Activated T-helper 2 cell treated with anti-CD3 and anti-CD28 coated beads, Interferon-gamma antibody, Interleukin-2, Interleukin-4, amounts not matched to agents 10 μg/mL and 5 μg/mL and 100 μg/mL, durations not matched to agents 14 hours and 24 hours and 36 hours (primary cell): ENCODE results near the gene NOB1. TPM values are rescaled to one million over a fixed set of nuclear protein-coding genes. Genes with fewer than 3 reads are reported as not detected.

ENCODE experiments used
- DNase-seq: peaks from one replicate; pipeline ENCODE4 v3.0.0; 2021; ENCODE audit warnings: low spot score
- H3K27ac Mint-ChIP-seq: one replicate; pipeline ENCODE4 v1.8.0; 2021; ENCODE audit warnings: mixed read lengths
- H3K27me3 Mint-ChIP-seq: one replicate; pipeline ENCODE4 v1.8.0; 2021; ENCODE audit warnings: low read depth, mixed read lengths
- H3K36me3 Mint-ChIP-seq: one replicate; pipeline ENCODE4 v1.8.0; 2021; ENCODE audit warnings: low read depth, mixed read lengths
- H3K4me1 Mint-ChIP-seq: one replicate; pipeline ENCODE4 v1.8.0; 2021; ENCODE audit warnings: low read depth, mixed read lengths
- H3K4me3 Mint-ChIP-seq: one replicate; pipeline ENCODE4 v1.8.0; 2021; ENCODE audit warnings: low read depth, mild to moderate bottlenecking, moderate library complexity, mixed read lengths
- H3K9me3 Mint-ChIP-seq: one replicate; pipeline ENCODE4 v1.8.0; 2021; ENCODE audit warnings: mixed read lengths
- intact Hi-C: fragments of 100-400 bp; cut with micrococcal nuclease; formaldehyde crosslinking; loops from one replicate; pipeline ENCODE4 v1.15.1; 2023
- total RNA-seq: library from RNA; stranded (reverse); gene quantifications from 2 replicates; pipeline ENCODE4 v1.2.3, GENCODE V29; 2022

The NOB1 gene
- total RNA-seq, 1 donor from 2014 or later = 106 TPM

DNA sequence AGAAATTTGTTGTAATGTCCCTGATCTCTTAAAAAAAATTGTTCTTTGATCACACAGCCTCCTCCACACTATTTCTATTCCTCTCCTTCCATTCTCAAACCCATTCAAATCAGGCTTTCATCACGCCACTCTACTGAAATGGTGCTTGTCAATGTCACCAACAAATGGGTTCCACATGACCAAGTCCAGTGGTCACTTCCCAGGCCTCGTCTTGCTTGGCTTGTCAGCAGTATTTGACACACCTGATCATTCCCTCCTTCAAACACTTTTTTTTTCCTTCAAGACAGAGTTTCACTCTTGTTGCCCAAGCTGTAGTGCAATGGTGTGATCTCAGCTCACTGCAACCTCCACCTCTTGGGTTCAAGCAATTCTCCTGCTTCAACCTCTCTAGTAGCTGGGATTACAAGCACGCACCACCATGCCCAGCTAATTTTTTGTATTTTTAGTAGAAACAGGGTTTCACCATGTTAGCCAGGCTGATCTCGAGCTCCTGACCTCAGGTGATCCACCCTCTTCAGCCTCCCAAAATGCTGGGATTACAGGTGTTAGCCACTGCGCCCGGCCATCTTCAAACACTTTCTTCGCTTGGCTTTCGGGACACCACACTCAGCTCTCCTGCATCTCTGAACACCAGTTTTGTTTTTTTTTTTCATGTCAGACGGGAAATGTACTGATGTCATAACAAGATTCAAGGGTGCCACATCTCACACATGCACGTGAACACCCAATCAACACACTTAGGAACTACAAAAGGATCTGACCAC, 46.6 kb downstream of the NOB1 start:
- no peak for DNase-seq
- Mint-ChIP-seq H3K36me3 (peaks cover 46% of the 10 kb centered on the region), H3K9me3 (no peaks in the 10 kb centered on the region), H3K27ac (no peak overlapping the region), H3K27me3 (no peaks in the 10 kb centered on the region), H3K4me3 (no peak overlapping the region), H3K4me1 (peaks cover 6% of the 10 kb centered on the region)
- intact Hi-C loops = no loop called here

DNA sequence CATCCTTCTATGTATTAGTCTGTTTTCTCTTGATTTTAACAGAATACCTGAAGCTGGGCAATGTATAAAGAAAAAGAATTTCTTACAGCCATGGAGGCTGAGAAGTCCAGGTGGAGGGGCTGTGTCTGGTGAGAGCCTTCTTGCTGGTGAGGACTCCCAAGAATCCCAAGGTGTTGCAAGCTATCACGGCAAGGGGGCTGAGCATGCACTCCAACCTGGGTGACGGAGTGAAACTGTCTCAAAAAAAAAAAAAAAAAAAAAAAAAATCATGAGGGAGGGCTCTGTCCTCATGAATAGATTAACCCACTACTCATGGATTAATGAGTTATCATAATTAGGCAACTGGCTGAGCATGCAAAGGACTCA, 47.8 kb downstream of the NOB1 start:
- Mint-ChIP-seq H3K27me3 (no peaks in the 10 kb centered on the region), H3K9me3 (no peaks in the 10 kb centered on the region), H3K27ac (no peak overlapping the region), H3K36me3 (peaks cover 38% of the 10 kb centered on the region), H3K4me3 (no peak overlapping the region), H3K4me1 (peaks cover 6% of the 10 kb centered on the region)
- intact Hi-C loops = no loop called here
- DNase-seq = no peak

DNA sequence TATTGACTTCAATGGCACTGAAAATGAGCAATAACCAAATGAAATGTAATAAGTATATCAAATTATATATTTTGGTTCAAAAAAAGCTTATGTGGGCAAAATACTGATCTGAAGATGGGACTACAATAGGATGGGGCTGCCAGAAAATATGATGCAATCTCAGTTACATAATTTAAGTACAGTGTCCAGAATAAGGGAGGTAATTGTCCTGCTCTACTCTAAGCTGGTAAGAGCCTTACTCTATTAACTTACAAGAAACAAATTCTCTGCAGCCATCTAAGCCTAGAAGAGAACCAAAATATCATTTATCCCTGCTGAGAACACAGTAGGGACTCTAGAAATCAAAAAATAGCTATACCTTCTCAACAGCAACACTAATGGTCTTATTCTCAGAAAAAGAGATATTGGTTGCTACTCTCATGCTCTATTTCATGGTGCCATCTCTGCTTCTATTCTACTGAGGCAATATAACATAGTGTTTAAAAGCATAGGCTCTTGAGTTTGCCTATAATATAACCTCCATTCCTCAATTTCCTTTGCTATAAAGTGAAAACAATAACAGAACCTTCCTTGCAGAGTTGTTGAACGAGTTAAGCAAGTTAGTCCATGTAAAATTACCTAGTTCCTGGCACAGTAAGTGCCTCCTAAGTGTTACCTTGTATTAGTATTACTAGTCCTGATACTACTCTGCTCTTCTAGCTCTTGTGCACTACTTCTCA, 48.3 kb downstream of the NOB1 start:
- H3K27ac Mint-ChIP-seq = no peak overlapping the region
- DNase-seq = no peak

DNA sequence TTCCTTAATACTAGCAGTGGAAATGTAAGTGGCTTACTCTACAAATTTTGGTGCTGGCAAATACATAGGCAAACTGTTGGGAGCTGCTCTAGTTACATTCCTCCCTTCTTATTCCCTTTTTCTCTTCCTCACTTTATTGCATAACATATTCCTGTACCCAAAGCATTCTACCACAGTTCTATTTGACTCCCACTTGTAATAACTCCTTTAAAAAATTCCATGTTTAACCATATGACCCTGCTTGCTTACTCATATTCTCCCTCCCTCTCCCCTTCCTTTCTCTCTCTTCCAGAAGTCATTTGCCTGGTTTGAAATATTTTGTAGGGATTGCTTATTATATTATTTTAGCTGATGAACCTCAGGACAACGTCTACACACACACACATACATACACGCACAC, 51.1 kb downstream of the NOB1 start:
- no peaks in the 10 kb centered on the region for H3K9me3 Mint-ChIP-seq
- intact Hi-C loops = no loop called here
- H3K27ac Mint-ChIP-seq = no peak overlapping the region

More for the DNA sequence above, 48.3 kb downstream of the NOB1 start:
- H3K9me3 Mint-ChIP-seq = no peaks in the 10 kb centered on the region
- H3K36me3 Mint-ChIP-seq = peaks cover 37% of the 10 kb centered on the region
- no peak overlapping the region for H3K4me3 Mint-ChIP-seq
- intact Hi-C loops = no loop called here
- H3K27me3 Mint-ChIP-seq = no peaks in the 10 kb centered on the region
- peaks cover 6% of the 10 kb centered on the region for H3K4me1 Mint-ChIP-seq

DNA sequence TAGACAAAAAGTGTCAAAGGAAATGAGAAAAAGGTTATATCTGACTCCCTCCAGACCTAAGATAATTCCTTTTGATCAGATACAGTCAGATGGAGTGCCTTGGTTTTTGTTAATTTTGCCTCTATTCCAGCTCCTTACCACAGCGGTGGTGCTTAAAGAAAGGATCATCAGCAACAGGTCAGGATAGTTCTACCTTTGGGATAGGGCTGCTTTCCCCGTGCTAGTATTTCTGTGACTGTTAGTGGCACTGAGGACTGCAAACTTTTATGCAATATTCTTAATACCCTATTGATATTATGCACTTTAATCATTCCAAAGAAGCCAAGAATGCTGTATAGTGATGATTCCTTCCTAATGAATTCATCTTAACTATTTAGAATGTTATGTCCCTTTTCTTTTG, 52.9 kb downstream of the NOB1 start:
- peaks cover 34% of the 10 kb centered on the region for H3K36me3 Mint-ChIP-seq
- no peaks in the 10 kb centered on the region for H3K27me3 Mint-ChIP-seq
- H3K4me3 Mint-ChIP-seq = no peak overlapping the region
- no peaks in the 10 kb centered on the region for H3K4me1 Mint-ChIP-seq
- H3K27ac Mint-ChIP-seq = no peak overlapping the region
- H3K9me3 Mint-ChIP-seq = no peaks in the 10 kb centered on the region
- intact Hi-C loops = no loop called here
- DNase-seq = no peak

More for the DNA sequence above, 51.1 kb downstream of the NOB1 start:
- no peak for DNase-seq
- Mint-ChIP-seq H3K4me3 (no peak overlapping the region), H3K4me1 (no peaks in the 10 kb centered on the region), H3K36me3 (peaks cover 35% of the 10 kb centered on the region), H3K27me3 (no peaks in the 10 kb centered on the region)

DNA sequence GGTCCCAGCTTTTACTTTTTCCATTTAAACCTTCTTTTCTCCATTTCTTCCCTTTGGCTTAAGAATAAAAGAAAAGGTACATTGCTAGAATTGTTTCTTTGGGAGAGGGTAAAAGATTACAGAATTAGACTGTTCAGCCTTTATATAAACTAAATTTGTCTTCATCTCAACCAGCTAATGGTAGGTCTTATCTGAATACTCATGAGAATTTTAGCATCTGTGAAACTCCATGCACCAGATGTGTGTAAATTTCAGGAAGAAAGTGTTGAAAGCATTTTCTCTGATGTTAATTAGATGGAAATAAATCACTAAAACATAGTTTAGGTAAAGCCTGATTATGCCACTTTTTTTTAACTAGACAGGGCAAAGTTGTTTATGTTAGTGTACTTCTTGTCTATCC, 53.3 kb downstream of the NOB1 start:
- intact Hi-C loops = no loop called here
- Mint-ChIP-seq H3K4me1 (no peaks in the 10 kb centered on the region), H3K36me3 (peaks cover 33% of the 10 kb centered on the region), H3K9me3 (no peaks in the 10 kb centered on the region), H3K27ac (no peak overlapping the region), H3K4me3 (no peak overlapping the region), H3K27me3 (no peaks in the 10 kb centered on the region)
- no peak for DNase-seq

DNA sequence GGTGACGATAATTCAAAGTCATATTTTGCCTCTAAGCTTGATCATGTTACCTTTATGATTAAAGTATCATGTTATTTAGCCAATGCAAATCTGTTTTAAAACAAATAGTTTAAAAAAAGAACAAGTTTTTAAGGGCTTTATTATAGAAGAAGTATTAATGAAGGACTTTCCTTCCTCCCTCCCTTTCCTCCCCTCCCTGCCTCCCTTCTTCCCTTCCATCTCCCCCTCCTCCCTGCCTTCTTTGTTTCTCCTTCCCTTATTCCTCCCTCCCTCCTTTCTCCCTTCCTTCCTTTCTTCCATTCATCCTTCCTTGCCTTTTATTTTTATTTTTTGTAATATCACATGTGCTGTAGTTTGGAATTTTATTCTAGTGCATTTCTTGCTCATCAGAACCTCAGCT, 54.8 kb downstream of the NOB1 start:
- H3K27me3 Mint-ChIP-seq = no peaks in the 10 kb centered on the region
- H3K9me3 Mint-ChIP-seq = no peaks in the 10 kb centered on the region
- no peak for DNase-seq
- no peak overlapping the region for H3K27ac Mint-ChIP-seq
- H3K4me3 Mint-ChIP-seq = no peak overlapping the region
- H3K36me3 Mint-ChIP-seq = peaks cover 45% of the 10 kb centered on the region
- no peaks in the 10 kb centered on the region for H3K4me1 Mint-ChIP-seq
- intact Hi-C loops = no loop called here

DNA sequence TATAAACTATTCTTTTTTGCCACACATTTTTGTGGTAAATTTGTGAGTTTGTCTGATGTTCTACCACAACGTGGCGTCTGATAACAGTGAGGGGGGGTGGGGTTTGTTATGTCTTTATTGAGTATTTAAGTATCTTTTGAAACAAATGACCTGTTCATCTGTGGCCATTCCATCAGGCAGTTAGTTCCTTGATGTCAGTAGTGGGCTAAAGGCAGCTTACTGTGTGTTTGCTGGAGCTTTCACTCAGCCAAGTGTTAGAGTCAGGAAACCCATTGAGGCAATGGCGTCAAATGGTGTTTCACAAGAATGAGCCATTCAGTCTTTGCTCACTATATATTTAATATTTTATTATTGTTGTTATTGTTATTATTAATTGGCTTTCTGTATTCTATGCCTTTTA, 56.3 kb downstream of the NOB1 start:
- Mint-ChIP-seq H3K27ac (no peak overlapping the region), H3K4me3 (no peak overlapping the region), H3K36me3 (peaks cover 48% of the 10 kb centered on the region), H3K4me1 (no peaks in the 10 kb centered on the region), H3K9me3 (no peaks in the 10 kb centered on the region), H3K27me3 (no peaks in the 10 kb centered on the region)
- intact Hi-C loops = no loop called here
- no peak for DNase-seq

DNA sequence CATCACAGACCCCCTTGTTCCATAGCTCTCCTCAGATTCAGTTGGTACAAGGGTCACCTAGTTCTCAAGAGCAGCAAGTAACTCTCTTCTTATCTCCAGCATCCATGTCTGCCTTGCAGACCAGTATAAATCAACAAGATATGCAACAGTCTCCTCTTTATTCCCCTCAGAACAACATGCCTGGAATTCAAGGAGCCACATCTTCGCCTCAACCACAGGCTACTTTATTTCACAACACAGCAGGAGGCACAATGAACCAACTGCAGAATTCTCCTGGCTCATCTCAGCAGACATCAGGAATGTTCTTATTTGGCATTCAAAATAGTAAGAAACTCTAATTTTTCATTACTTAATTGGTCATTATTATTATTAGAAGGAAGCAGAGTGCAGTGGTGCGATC, 60.8 kb downstream of the NOB1 start:
- no peaks in the 10 kb centered on the region for H3K27me3 Mint-ChIP-seq
- intact Hi-C loops = no loop called here
- peaks cover 10% of the 10 kb centered on the region for H3K4me1 Mint-ChIP-seq
- H3K9me3 Mint-ChIP-seq = no peaks in the 10 kb centered on the region
- H3K27ac Mint-ChIP-seq = no peak overlapping the region
- peaks cover 67% of the 10 kb centered on the region for H3K36me3 Mint-ChIP-seq
- no peak overlapping the region for H3K4me3 Mint-ChIP-seq
- DNase-seq = no peak

DNA sequence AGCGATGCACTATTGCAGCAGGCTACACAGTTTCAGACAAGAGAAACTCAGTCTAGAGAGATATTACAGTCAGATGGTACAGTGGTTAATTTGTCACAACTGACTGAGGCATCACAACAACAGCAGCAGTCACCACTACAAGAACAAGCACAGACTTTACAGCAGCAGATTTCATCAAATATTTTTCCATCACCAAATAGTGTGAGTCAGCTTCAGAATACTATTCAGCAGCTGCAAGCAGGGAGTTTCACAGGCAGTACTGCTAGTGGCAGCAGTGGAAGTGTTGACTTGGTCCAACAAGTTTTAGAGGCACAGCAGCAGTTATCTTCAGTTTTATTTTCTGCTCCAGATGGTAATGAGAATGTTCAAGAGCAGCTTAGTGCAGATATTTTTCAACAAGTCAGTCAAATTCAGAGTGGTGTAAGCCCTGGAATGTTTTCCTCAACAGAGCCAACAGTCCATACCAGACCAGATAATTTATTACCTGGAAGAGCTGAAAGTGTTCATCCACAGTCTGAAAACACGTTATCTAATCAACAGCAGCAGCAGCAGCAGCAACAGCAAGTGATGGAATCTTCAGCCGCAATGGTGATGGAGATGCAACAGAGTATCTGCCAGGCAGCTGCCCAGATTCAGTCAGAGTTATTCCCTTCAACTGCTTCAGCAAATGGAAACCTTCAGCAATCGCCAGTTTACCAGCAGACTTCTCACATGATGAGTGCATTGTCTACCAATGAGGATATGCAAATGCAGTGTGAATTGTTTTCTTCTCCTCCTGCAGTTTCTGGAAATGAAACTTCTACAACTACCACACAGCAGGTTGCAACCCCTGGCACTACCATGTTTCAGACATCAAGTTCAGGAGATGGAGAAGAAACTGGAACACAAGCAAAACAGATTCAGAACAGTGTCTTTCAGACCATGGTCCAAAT, 62.5 kb downstream of the NOB1 start:
- intact Hi-C loops = no loop called here
- no peak for DNase-seq
- Mint-ChIP-seq H3K27ac (peak overlapping the region; percentile 80), H3K9me3 (no peaks in the 10 kb centered on the region), H3K27me3 (no peaks in the 10 kb centered on the region), H3K4me1 (peaks cover 10% of the 10 kb centered on the region), H3K36me3 (peaks cover 63% of the 10 kb centered on the region), H3K4me3 (no peak overlapping the region)
